Measurements from ENCODE around the gene USH2A.

The USH2A gene

GRCh38 chr1:215923129-215923824 lies 500.0 kb downstream of the USH2A start:
- DNase-seq = no peak

- peak; percentile 1 for DNase-seq
These were observed 511.8 kb downstream of the USH2A start for GRCh38 chr1:215911406-215911968.

GRCh38 chr1:215905493-215906115 lies 517.6 kb downstream of the USH2A start:
- DNase-seq = no peak

DNA sequence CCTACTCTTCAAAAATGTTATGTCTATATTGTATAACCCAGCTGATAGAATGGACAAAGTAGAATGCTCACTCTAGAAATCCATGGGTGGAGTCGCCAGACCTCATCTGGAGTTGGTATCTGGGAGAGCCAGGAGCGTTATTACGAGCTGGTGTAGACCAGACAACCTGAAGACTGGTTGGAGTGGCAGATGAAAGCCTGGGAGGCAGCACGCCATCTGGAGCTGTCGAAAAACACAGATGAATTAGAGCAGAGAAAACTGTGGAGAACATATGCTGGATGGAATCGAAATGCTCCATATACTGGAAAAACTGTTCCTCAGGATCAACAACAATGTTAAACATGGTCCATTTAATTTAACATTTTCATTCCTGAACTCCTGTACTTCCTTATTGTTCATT lies 522.6 kb downstream of the USH2A start:
- DNase-seq = no peak

DNA sequence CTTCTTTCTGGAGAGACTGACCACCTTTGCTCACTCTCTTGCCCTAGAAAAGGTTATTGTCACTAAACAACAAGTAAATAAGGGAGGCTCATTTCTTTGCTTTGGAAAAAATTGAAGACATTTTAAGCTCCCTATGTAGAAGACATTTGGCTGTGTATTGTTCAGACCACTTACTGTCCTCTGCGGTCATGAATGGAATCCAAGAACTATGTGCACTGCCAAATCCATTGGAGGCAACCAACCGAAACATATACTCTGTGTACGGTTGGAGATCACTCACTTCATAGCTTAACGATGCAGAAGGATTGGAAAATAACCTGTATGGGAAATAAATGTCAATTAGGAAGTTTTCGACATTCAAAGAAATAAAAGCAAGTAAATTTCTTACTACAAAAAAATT lies 523.3 kb downstream of the USH2A start:
- no peak for DNase-seq

DNA sequence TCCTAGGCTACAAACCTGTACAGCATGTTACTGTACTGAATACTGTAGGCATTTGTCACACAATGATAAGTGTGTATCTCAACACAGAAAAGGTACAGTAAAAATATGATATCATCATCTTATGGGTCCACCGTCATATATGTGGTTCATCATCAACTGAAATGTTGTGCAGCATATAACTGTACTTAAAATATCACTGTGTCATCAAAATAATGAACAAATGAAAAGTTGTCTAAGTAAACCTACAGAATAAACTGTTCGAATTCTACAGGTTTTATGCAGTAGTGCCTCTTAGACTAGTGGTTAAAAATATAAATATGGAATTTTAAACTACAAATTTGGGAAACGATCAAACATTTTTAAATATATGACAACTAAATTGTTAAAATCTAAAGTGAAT lies 527.4 kb downstream of the USH2A start:
- DNase-seq = no peak

GRCh38 chr1:215895276-215895675 lies 528.0 kb downstream of the USH2A start:
- DNase-seq = no peak

GRCh38 chr1:215894617-215895016 lies 528.6 kb downstream of the USH2A start:
- DNase-seq = no peak

DNA sequence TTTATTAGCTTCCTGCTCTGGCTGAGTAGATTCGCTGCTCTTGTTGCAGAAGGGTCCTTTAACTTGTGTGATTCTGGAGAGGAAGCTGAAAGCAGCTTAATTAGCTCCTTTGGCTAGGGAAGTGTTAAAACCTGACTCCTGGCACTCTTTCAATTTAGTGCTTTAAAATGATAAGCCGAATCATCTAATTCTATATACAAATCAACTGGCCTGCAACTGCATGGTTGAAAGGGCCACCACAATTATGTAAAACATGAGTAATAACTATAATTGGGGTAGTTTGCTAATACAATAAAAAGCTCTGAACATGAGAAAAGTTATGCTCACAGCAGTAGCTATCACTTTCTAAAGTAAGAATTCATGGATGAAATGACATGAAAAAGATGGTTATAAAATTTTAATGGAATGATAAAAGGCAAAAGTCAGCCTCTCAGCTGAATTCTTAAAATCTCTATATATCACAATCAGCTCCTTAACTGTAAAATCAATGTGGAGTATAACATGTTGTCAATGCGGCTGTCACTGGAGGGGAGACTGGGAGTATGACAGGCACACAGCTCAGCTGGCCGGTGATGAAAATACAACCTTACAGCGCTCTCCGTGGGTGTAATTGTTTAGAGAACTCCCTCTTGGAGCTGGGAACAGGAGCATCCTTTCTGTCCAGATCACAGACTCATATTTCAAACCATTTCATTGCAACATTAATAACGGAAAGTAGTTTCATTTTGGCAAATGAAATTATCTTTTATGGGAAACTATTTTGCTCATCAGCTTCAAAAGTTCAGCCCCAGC lies 531.8 kb downstream of the USH2A start:
- peak; percentile 60 for DNase-seq

GRCh38 chr1:215890438-215890837 lies 532.8 kb downstream of the USH2A start:
- DNase-seq = no peak

GRCh38 chr1:215889871-215890270 lies 533.4 kb downstream of the USH2A start:
- DNase-seq = no peak

GRCh38 chr1:215888159-215888558 lies 535.1 kb downstream of the USH2A start:
- peak; percentile 37 for DNase-seq

DNA sequence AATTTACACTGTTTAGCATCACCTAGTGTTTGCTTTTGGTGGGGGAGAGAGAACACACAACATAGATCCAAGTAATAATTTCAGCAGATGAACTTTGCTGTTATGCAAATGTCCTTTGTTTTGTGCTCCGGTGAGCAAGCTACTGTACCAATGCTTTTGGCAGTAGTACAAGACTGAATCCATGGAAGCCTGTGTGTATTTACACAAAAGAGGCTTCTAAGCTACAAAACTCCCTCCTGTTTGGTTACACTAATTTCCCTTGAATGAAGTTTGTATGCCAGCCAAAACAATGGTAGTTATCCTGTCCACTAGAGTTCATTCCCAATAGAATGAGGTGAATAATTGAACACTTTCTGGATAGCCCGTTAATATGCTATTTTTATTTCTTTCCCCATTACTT lies 535.6 kb downstream of the USH2A start:
- DNase-seq = peak; percentile 86

GRCh38 chr1:215883004-215883403 lies 540.2 kb downstream of the USH2A start:
- DNase-seq = no peak

- DNase-seq = no peak
These were observed 544.4 kb downstream of the USH2A start for GRCh38 chr1:215878843-215879242.

- no peak for DNase-seq
These were observed 545.1 kb downstream of the USH2A start for GRCh38 chr1:215878128-215878527.

DNA sequence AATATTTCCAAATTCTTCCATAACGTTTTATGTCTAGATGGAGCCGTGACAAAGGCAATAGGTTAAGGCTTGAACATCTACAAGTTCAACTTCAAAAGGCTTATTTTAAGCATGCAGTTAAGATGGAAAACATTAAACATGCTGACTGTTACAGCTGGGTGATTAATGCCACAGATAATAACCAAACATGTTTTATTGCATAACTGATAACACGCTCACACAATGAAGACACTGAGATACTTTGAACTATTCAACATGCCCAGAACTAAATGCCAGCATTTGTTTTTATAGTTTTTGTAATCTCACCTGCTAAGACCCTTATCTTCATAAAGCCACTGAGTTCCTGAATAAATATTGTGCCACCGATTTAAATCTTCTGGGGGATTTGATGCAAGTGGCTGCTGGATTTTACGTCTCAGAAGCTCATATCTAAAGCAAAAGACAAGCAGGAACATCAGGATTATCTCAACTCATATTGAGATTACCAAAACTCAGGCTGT lies 545.7 kb downstream of the USH2A start:
- no peak for DNase-seq

- no peak for DNase-seq
These were observed 547.5 kb downstream of the USH2A start for GRCh38 chr1:215875712-215876111.

GRCh38 chr1:215875236-215875635 lies 548.0 kb downstream of the USH2A start:
- no peak for DNase-seq

DNA sequence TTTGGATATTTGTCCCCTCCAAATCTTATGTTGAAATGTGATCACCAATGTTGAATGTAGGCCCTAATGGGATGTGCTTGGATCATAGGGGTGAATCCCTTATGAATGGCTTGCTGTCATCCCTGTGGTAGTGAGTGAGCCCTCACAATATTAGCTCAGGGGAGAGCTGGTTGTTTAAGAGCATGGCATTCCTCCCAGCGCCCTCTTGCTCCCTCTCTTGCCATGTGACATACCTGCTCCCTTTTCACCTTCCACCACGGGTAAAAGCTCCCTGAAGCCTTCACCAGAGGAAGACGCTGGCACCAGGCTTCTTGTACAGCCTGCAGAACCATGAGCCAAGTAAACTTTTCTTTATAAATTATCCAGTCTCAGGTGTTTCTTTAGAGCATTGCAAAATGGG lies 550.6 kb downstream of the USH2A start:
- DNase-seq = no peak

- no peak for DNase-seq
These were observed 554.7 kb downstream of the USH2A start for GRCh38 chr1:215868500-215868899.

GRCh38 chr1:215865060-215865459 lies 558.2 kb downstream of the USH2A start:
- no peak for DNase-seq

DNA sequence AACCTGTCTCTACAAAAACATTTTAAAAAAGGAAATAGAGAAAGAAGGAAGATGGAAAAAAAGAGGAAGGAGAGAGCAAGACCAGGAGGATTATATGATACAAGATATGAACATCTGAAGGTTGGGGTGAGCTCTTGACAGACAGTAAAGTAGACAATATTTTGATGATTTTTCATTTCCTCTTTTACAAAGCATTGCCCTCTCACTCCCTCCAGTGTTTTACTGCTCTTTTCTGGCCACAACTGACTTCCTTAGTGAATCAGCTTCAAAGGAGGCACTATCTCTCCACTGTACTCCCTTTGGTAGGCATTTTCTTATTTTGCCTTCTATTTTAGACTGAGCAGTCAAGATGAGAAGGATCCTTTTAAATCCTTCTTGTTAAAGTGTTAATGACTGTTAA lies 559.5 kb downstream of the USH2A start:
- DNase-seq = no peak

DNA sequence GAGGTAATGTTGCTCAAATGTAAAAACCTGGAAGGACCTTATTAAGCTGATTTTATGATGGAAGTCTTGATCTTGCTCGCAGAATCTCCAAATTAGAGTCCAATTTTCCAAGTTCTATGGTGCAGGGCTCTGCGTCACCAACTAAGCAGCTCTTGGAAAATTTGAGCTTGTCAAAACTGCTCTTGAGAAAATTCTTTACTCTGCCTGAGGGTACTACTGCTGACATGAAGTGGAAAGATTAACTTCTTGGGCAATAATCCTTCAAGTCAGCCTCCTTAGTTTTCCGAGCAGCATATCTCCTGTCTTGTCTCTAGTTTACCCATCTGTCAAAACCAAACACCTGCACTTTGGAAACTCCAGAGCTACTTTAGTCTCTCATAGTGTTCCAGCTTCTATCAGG lies 562.4 kb downstream of the USH2A start:
- no peak for DNase-seq
